Calu3 (cell line): ENCODE data around the gene TRIM62. TPM values are rescaled to one million over a fixed set of nuclear protein-coding genes. Genes with fewer than 3 reads are reported as not detected.

ENCODE experiments used
- BruUV-seq: library from RNA; stranded (reverse); fragments of 400-500 nt; replicated peaks from 2 replicates; lab custom pipeline; 2021; lab: Mats Ljungman, UMichigan
- CTCF ChIA-PET: fragments of 300-600 bp; sonication (Branson Sonifier 250); formaldehyde crosslinking; loops from one replicate; lab custom pipeline; 2022; ENCODE audit warnings: antibody characterized with exemption; lab: Charles Lee
- DNase-seq: peaks from one replicate; pipeline ENCODE4 v3.0.0; 2022
- H3K27ac Mint-ChIP-seq: one replicate; pipeline ENCODE4 v1.8.0; 2022; ENCODE audit warnings: mixed read lengths; ENCODE audit not compliant: unreplicated experiment
- H3K27me3 Mint-ChIP-seq: one replicate; pipeline ENCODE4 v1.8.0; 2022; ENCODE audit warnings: mixed read lengths; ENCODE audit not compliant: unreplicated experiment
- H3K36me3 Mint-ChIP-seq: one replicate; pipeline ENCODE4 v1.8.0; 2022; ENCODE audit warnings: mild to moderate bottlenecking, moderate library complexity, mixed read lengths; ENCODE audit not compliant: insufficient read depth, unreplicated experiment
- H3K4me1 Mint-ChIP-seq: one replicate; pipeline ENCODE4 v1.8.0; 2022; ENCODE audit warnings: mild to moderate bottlenecking, low read depth, mixed read lengths; ENCODE audit not compliant: unreplicated experiment
- H3K4me3 Mint-ChIP-seq: one replicate; pipeline ENCODE4 v1.8.0; 2022; ENCODE audit warnings: mild to moderate bottlenecking, low read depth, moderate library complexity, mixed read lengths; ENCODE audit not compliant: unreplicated experiment
- H3K9me3 Mint-ChIP-seq: one replicate; pipeline ENCODE4 v1.8.0; 2022; ENCODE audit warnings: low read depth, mixed read lengths; ENCODE audit not compliant: unreplicated experiment
- intact Hi-C: fragments of 100-400 bp; cut with micrococcal nuclease; formaldehyde crosslinking; loops from one replicate; pipeline ENCODE4 v1.10.0; 2022; ENCODE audit not compliant: unreplicated experiment
- total RNA-seq: library from RNA; stranded (reverse); gene quantifications from 2 replicates; pipeline ENCODE4 v1.2.3, GENCODE V29; 2022
- TF ChIP-seq, protein P1 (sequence below): fragments of 200-600 bp; IDR thresholded peaks from one replicate; pipeline ENCODE4 v1.8.0; 2022; ENCODE audit warnings: antibody characterized with exemption; ENCODE audit not compliant: unreplicated experiment

The TRIM62 gene
- total RNA-seq, 1 experiment from 2014 or later = 8.8 TPM

DNA sequence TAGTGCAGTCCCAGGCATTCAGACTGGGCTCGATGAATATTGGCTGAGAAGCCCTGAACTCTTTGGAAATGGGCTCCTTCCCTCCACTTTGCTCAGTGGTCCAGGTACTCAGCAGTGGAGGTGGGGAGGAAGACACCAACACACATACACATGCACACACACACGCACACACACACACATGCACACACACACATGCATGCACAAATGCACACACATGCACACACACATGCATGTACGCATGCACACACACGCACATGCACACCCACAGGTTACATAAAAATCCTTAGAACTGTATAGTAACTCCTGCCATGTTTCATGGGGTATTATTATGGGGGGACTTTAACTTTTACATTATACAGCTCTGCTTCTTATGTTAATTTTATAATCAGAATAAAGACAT, 5.0 kb downstream of the TRIM62 start:
- TF ChIP-seq, protein P1, sequence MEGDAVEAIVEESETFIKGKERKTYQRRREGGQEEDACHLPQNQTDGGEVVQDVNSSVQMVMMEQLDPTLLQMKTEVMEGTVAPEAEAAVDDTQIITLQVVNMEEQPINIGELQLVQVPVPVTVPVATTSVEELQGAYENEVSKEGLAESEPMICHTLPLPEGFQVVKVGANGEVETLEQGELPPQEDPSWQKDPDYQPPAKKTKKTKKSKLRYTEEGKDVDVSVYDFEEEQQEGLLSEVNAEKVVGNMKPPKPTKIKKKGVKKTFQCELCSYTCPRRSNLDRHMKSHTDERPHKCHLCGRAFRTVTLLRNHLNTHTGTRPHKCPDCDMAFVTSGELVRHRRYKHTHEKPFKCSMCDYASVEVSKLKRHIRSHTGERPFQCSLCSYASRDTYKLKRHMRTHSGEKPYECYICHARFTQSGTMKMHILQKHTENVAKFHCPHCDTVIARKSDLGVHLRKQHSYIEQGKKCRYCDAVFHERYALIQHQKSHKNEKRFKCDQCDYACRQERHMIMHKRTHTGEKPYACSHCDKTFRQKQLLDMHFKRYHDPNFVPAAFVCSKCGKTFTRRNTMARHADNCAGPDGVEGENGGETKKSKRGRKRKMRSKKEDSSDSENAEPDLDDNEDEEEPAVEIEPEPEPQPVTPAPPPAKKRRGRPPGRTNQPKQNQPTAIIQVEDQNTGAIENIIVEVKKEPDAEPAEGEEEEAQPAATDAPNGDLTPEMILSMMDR = no peak
- Mint-ChIP-seq H3K27ac (no peak overlapping the region), H3K36me3 (peaks cover 20% of the 10 kb centered on the region), H3K4me3 (no peak overlapping the region), H3K9me3 (no peaks in the 10 kb centered on the region), H3K4me1 (peaks cover 12% of the 10 kb centered on the region), H3K27me3 (peaks cover 1% of the 10 kb centered on the region)
- CTCF ChIA-PET = no interaction called here
- intact Hi-C loops = no loop called here
- BruUV-seq = no TSS peak
- DNase-seq = no peak

DNA sequence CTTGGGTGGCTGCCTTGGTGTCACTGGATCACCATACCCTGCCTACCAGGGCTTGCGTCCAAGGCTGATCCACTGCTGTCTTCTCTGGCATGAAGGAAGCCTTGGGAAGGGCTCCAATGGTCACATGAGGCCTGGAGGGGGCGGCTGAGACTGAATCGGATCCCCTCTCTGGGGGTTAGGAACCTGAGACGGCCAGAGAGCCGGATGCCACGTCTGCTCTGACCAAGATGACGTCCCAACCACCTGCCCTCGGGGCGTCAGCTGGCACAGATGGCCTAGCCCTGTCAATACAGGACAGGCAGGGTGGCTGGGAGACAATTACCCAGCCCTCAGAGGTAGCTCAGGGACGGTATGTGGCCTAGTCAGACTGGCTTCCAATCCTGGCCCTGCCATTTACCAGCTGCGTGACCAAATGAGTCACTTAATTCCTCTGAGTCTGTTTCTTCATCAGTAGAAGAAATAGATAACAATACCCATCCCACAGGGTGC, 5.4 kb downstream of the TRIM62 start:
- intact Hi-C loops = no loop called here
- H3K4me3 Mint-ChIP-seq = no peak overlapping the region
- H3K9me3 Mint-ChIP-seq = no peaks in the 10 kb centered on the region
- DNase-seq = no peak
- no TSS peak for BruUV-seq
- no peaks in the 10 kb centered on the region for H3K27me3 Mint-ChIP-seq
- peaks cover 15% of the 10 kb centered on the region for H3K36me3 Mint-ChIP-seq
- TF ChIP-seq, protein P1 = no peak
- H3K4me1 Mint-ChIP-seq = peaks cover 12% of the 10 kb centered on the region
- no peak overlapping the region for H3K27ac Mint-ChIP-seq
- CTCF ChIA-PET = no interaction called here

DNA sequence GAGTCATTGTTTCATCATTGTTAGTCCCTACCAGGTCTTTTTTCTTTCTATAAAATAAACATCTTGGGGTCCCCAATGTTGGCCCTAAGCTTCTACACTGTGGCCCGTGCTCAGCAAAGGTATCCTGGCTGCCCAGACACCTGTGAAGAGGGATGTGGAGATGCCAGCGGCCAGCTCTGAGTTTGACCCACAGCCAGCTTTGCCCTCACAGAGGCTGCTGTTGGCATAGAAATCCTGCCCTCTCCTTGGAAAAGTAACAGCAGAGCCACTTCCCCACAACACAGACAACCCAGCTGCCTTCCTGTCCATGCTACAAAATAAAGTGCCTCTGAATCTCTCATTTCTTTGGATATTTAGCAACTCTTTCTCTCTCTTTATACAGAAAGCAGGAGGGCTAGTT, 6.0 kb downstream of the TRIM62 start:
- TF ChIP-seq, protein P1 = no peak
- Mint-ChIP-seq H3K27me3 (no peaks in the 10 kb centered on the region), H3K9me3 (no peaks in the 10 kb centered on the region), H3K36me3 (peaks cover 9% of the 10 kb centered on the region), H3K4me1 (peaks cover 11% of the 10 kb centered on the region), H3K4me3 (no peak overlapping the region), H3K27ac (no peak overlapping the region)
- intact Hi-C loops = no loop called here
- CTCF ChIA-PET = no interaction called here
- BruUV-seq = no TSS peak
- no peak for DNase-seq

DNA sequence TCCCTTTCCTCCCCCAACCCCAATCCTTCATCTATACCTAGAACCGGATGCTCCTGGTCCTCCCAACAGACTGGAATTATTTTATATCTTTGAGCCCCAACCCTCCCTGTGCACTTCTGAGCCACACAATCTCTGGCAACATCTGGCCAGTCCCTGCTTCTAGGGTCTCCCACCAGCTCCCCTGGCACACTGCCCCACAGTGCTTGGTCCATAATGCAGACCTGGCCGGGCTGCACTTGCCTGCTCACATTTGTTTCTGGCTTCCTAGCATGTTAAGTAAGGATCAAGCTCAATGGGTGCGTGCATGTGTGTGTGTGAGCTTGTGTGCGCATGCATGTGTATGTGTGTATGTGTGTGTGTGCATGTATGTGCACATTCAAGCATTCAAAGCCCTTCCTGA, 8.8 kb downstream of the TRIM62 start:
- no peak for DNase-seq
- Mint-ChIP-seq H3K36me3 (no peaks in the 10 kb centered on the region), H3K27me3 (no peaks in the 10 kb centered on the region), H3K27ac (no peak overlapping the region), H3K4me3 (no peak overlapping the region), H3K4me1 (no peaks in the 10 kb centered on the region), H3K9me3 (no peaks in the 10 kb centered on the region)
- no TSS peak for BruUV-seq
- CTCF ChIA-PET = no interaction called here
- TF ChIP-seq, protein P1 = no peak
- intact Hi-C loops = no loop called here
